Testis (tissue), 2 donors: ENCODE results near the gene SLN.

Source experiments
- CTCF ChIP-seq, 3 experiments: fragments of 450-650 bp in 2 of 3; fragments of 200-600 bp in 1 of 3; sonication (generic) in 1 of 3; IDR thresholded peaks; one replicate each; pipeline ENCODE4 v1.5.1; 2016 to 2019; ENCODE audit warnings: antibody characterized with exemption in 3 of 3, mild to moderate bottlenecking in 2 of 3, moderate library complexity in 1 of 3
- POLR2A ChIP-seq: fragments of 450-650 bp; IDR thresholded peaks from one replicate; pipeline ENCODE4 v1.6.1; 2017; ENCODE audit warnings: antibody characterized with exemption, mild to moderate bottlenecking, moderate library complexity

GRCh38 chr11:107743191-107743590, 31.3 kb upstream of the SLN start:
- TF ChIP-seq CTCF (IDR thresholded peaks at IDR 0.05) (no peak), POLR2A (no peak)
